Activated B cell treated with CpG ODN at 0.5 μM for 24 hours (primary cell): ENCODE measurements around the gene DAG1. TPM values are rescaled to one million over a fixed set of nuclear protein-coding genes. Genes with fewer than 3 reads are reported as not detected.
"Not testable (repeated sequence)": the region's sequence is repeated elsewhere in the genome, so short reads cannot be mapped to it uniquely, and the experiment has no call there.

Experiments
- ATAC-seq: fragments of 200-7000 bp; cut with Tn5 transposase; one replicate; pipeline ENCODE4 v1.10.0; 2021; ENCODE audit warnings: low read depth, mild to moderate bottlenecking, moderate library complexity
- CTCF ChIA-PET: fragments of 350-600 bp; sonication (Branson Sonifier 250); formaldehyde crosslinking; loops from one replicate; lab custom pipeline; 2021; ENCODE audit warnings: antibody characterized with exemption; lab: Charles Lee
- POLR2A ChIA-PET: fragments of 350-600 bp; sonication (Branson Sonifier 250); formaldehyde crosslinking; loops from one replicate; lab custom pipeline; 2021; ENCODE audit warnings: antibody characterized with exemption; lab: Charles Lee
- DNase-seq: peaks from one replicate; pipeline ENCODE4 v3.0.0; 2022
- H3K27ac Mint-ChIP-seq: one replicate; pipeline ENCODE4 v1.8.0; 2020; ENCODE audit warnings: mixed read lengths
- H3K27me3 Mint-ChIP-seq: one replicate; pipeline ENCODE4 v1.8.0; 2021; ENCODE audit warnings: mixed read lengths
- H3K36me3 Mint-ChIP-seq: one replicate; pipeline ENCODE4 v1.8.0; 2021; ENCODE audit warnings: low read depth, mixed read lengths
- H3K4me1 Mint-ChIP-seq: one replicate; pipeline ENCODE4 v1.8.0; 2021; ENCODE audit warnings: mixed read lengths
- H3K4me3 Mint-ChIP-seq: one replicate; pipeline ENCODE4 v1.8.0; 2020; ENCODE audit warnings: mild to moderate bottlenecking, mixed read lengths
- H3K9me3 Mint-ChIP-seq: one replicate; pipeline ENCODE4 v1.8.0; 2020; ENCODE audit warnings: mixed read lengths
- intact Hi-C: fragments of 100-400 bp; cut with micrococcal nuclease; formaldehyde crosslinking; loops from one replicate; pipeline ENCODE4 v1.15.1; 2024
- total RNA-seq: library from RNA; stranded (reverse); gene quantifications from 2 replicates; pipeline ENCODE4 v1.2.3, GENCODE V29; 2022
- TF ChIP-seq, protein P1 (sequence below): fragments of 200-600 bp; IDR thresholded peaks from one replicate; pipeline ENCODE4 v1.8.0; 2022; ENCODE audit warnings: antibody characterized with exemption, mild to moderate bottlenecking

Gene DAG1
- total RNA-seq, 1 donor from 2014 or later, result 19.7 TPM

DNA sequence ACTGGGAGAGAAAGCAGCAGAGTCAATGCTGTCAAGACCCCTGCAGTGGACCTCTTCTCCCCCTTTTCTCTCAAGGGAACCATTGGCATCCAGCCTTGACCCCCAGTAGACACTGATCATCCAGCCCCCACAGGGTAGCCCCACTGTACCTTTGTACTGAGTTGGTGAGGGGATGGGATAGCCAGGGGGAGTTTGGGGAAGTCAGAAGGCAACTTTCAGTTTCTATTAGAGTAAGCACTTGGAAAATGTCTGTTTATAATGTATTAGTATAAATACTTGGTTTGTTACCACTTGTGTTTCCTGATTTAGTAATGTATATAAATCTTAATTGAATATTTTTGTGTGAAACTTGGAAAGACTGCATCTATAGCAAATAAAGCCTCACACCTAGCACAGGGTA lies 25.0 kb downstream of the DAG1 start:
- TF ChIP-seq, protein P1, sequence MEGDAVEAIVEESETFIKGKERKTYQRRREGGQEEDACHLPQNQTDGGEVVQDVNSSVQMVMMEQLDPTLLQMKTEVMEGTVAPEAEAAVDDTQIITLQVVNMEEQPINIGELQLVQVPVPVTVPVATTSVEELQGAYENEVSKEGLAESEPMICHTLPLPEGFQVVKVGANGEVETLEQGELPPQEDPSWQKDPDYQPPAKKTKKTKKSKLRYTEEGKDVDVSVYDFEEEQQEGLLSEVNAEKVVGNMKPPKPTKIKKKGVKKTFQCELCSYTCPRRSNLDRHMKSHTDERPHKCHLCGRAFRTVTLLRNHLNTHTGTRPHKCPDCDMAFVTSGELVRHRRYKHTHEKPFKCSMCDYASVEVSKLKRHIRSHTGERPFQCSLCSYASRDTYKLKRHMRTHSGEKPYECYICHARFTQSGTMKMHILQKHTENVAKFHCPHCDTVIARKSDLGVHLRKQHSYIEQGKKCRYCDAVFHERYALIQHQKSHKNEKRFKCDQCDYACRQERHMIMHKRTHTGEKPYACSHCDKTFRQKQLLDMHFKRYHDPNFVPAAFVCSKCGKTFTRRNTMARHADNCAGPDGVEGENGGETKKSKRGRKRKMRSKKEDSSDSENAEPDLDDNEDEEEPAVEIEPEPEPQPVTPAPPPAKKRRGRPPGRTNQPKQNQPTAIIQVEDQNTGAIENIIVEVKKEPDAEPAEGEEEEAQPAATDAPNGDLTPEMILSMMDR, result no peak
- intact Hi-C loops, result no loop called here
- Mint-ChIP-seq H3K36me3 (peaks cover 13% of the 10 kb centered on the region), H3K9me3 (no peaks in the 10 kb centered on the region), H3K4me1 (peaks cover 13% of the 10 kb centered on the region), H3K4me3 (no peak overlapping the region), H3K27ac (peak overlapping the region; percentile 46), H3K27me3 (no peaks in the 10 kb centered on the region)
- peak; percentile 52 for ATAC-seq
- POLR2A ChIA-PET, result no interaction called here
- no peak for DNase-seq
- CTCF ChIA-PET, result no interaction called here

DNA sequence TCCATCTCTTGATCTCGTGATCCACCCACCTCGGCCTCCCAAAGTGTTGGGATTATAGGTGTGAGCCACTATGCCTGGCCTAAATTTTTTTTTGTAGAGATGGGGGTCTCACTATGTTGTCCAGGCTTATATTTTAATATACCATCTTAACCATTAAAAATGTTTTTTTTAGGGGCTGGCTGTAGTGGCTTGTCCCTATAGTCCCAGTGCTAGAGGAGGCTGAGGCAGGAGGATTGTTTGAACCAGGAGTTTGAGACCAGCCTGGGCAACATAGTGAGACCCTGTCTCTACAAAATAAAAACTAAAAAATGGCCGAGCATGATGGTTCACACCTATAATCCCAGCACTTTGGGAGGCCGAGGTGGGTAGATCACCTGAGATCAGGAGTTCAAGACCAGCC lies 26.8 kb downstream of the DAG1 start:
- DNase-seq, POLR2A ChIA-PET, CTCF ChIA-PET, intact Hi-C loops, H3K4me3 Mint-ChIP-seq, H3K27me3 Mint-ChIP-seq, H3K9me3 Mint-ChIP-seq, H3K27ac Mint-ChIP-seq, ATAC-seq: not testable (repeated sequence)
- peaks cover 13% of the 10 kb centered on the region for H3K36me3 Mint-ChIP-seq
- peaks cover 13% of the 10 kb centered on the region for H3K4me1 Mint-ChIP-seq

DNA sequence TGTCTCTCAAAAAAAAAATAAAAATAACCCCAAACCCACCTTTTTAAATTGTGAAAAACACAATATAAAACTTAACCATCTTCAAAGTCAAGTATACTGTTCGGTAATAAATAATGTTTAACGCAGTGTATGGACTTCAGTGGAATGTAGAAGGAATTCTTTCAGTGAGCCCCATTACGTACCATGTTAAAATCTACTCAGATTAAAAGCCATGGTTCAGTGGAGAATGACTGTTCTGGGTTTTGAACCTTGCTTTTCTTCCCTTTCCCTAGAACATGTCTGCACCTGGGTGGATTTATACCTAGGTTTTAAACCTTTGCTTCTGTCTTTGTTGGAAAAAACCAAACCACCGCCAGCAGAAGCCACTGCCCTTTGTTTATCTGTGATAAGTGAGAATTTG lies 27.5 kb downstream of the DAG1 start:
- ChIA-PET CTCF (no interaction called here), POLR2A (no interaction called here)
- ATAC-seq (no peak), DNase-seq (no peak)
- H3K27me3 Mint-ChIP-seq, result no peaks in the 10 kb centered on the region
- no peaks in the 10 kb centered on the region for H3K9me3 Mint-ChIP-seq
- no peak overlapping the region for H3K27ac Mint-ChIP-seq
- H3K36me3 Mint-ChIP-seq, result peaks cover 15% of the 10 kb centered on the region
- TF ChIP-seq, protein P1, result no peak
- H3K4me3 Mint-ChIP-seq, result no peak overlapping the region
- H3K4me1 Mint-ChIP-seq, result peaks cover 13% of the 10 kb centered on the region
- intact Hi-C loops, result no loop called here

DNA sequence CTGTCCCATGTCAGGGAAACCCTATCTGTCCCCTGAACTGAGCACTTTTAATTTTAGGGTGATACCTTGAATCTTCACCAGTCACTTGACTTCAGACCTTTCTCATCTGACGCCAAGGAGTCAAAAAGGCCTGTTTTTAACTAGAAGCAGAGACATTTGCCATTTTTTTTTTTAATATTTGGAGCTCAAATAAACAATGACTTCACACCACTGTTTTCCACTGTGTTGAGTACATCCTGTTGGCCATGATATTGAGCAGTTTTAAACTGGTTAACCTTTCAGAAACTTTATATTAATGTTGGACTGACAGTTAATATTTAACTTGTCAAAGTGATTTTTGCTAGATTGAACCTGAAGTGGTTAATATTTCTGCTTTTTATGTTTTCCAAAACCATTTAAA lies 28.2 kb downstream of the DAG1 start:
- TF ChIP-seq, protein P1, result no peak
- Mint-ChIP-seq H3K27me3 (no peaks in the 10 kb centered on the region), H3K9me3 (no peaks in the 10 kb centered on the region), H3K4me1 (peaks cover 13% of the 10 kb centered on the region), H3K4me3 (no peak overlapping the region), H3K27ac (no peak overlapping the region), H3K36me3 (peaks cover 16% of the 10 kb centered on the region)
- ChIA-PET CTCF (no interaction called here), POLR2A (no interaction called here)
- DNase-seq (no peak), ATAC-seq (no peak)
- intact Hi-C loops, result no loop called here

DNA sequence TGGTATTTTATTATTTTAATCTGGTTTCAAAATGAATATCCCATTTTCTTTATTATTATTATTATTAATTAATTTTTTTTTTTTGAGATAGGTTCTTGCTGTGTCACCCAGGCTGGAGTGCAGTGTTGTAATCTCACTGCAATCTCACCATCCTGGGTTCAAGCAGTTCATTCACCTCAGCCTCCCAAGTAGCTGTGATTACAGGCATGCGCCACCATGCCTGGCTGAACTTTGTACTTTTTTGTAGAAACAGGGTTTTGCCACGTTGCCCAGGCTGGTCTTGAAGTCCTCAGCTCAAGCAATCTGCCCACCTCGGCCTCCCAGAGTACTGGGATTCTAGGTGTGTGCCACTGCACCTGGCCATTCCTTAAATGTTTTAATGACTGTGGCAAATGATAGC lies 28.6 kb downstream of the DAG1 start:
- H3K4me1 Mint-ChIP-seq, result peaks cover 13% of the 10 kb centered on the region
- ATAC-seq, result no peak
- no peaks in the 10 kb centered on the region for H3K27me3 Mint-ChIP-seq
- DNase-seq, result no peak
- intact Hi-C loops, result no loop called here
- CTCF ChIA-PET, result no interaction called here
- H3K4me3 Mint-ChIP-seq, result no peak overlapping the region
- peaks cover 15% of the 10 kb centered on the region for H3K36me3 Mint-ChIP-seq
- H3K9me3 Mint-ChIP-seq, result no peaks in the 10 kb centered on the region
- POLR2A ChIA-PET, result no interaction called here
- H3K27ac Mint-ChIP-seq, result no peak overlapping the region
- TF ChIP-seq, protein P1, result no peak

DNA sequence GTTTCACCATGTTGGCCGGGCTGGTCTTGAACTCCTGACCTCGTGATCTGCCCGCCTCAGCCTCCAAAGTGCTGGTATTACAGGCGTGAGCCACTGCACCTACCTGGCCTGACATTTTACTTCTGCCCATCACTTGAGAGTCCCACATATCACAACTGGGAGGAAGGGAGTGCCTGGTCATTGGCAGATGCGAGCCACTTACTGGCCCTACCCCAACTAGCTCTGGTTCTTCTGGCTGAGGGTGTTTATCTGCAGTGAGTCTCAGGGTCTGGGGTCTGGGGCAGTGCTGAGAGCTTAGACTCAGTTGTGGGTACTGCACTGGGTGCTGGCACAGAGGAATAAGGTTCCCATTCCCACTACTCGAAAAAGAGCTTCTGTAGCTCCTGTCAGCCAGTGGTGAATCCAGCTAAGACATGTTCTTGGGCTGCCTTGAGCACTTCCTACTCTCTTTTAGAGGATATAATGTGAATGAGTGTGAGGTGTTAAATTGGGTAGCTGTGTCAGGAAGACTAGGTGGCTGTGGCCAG lies 30.2 kb downstream of the DAG1 start:
- no peak for ATAC-seq
- Mint-ChIP-seq H3K36me3 (peaks cover 11% of the 10 kb centered on the region), H3K4me1 (peaks cover 12% of the 10 kb centered on the region), H3K27ac (no peak overlapping the region), H3K27me3 (no peaks in the 10 kb centered on the region), H3K9me3 (no peaks in the 10 kb centered on the region), H3K4me3 (no peak overlapping the region)
- POLR2A ChIA-PET, result no interaction called here
- no peak for DNase-seq
- TF ChIP-seq, protein P1, result no peak
- CTCF ChIA-PET, result no interaction called here
- intact Hi-C loops, result no loop called here
